ELR (cell line): ENCODE data around the gene IL17C.

Experiments
- DNase-seq: peaks from one replicate; pipeline ENCODE4 v3.0.0-alpha.2; 2015; ENCODE audit warnings: low read depth

IL17C gene

GRCh38 chr16:88646345-88647034, 8.1 kb downstream of the IL17C start:
- no peak for DNase-seq

GRCh38 chr16:88647178-88648070, 9.1 kb downstream of the IL17C start:
- no peak for DNase-seq

- no peak for DNase-seq
Observed at GRCh38 chr16:88649195-88649923, 11.0 kb downstream of the IL17C start.

- peak; percentile 30 for DNase-seq
Observed at GRCh38 chr16:88649924-88650748, 11.8 kb downstream of the IL17C start.

DNA sequence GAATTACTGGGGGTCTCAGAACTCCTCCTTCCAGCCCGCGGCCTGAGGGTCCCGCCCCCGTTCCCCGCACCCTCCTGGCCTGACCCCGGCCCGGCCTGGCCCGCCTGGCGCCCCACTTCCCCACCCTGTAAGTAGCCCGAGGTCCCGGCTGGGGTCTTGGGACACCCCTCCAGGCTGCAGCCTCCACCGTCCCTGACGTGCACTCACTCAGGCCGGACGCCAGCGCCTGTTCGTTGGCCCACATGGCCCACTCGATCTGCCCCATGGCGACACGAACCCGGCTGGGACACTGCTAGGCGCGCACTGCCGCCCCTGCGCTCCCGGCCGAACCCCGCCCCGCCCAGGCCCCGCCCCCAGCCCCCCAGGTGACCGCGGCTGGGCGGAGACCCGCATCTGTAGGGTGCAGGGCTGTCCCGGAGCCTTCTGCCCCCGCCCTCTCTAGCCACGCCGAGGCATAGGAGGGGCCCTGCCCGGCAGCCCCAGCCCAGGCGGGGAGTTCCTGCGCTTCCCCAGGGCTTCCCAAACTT, 12.4 kb downstream of the IL17C start, which contains the start of gene CYBA:
Gene CYBA (minus strand): TSS at position 305 of the 527 bp plus-strand sequence. CDS start 40 bp downstream, at position 265.
- DNase-seq: peak; percentile 72

- no peak for DNase-seq
Observed at GRCh38 chr16:88651276-88651988, 13.1 kb downstream of the IL17C start.

DNA sequence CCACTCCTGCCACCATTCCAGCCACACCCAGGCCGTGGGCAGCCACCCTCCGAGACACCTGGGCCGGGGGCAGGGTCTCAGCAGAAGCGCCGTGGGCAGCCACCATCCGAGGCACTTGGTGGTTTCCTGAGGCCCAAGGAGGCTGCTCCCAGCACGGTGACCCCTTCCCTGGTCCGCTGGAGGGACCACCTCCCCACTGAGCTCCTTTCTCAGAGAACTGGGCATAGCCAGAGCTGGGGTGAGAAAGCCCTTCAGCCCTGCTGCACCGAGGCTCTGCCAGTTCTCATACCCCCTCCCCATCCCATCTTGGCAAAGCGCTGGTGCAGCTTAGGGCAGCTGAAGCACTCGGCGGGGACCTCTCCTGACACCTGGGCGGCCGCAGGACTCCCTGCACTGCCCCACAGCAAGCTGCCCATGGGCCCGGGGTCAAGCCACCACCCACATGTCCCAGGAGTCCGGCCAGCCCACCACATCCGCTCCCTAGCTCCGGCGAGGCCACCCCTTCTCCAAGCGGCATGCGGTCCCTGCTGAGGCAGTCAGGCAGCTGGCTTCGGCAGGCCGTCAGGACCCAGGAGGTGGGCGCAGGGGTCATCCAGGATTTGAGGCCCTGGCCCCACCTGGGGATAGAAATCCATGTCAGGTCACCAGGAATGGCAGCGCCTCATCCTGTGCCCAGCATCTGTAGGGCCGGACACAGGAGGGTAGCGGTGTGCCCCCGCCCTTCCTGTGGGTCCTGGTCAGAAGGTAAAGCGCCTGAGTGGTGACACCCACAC, 13.8 kb downstream of the IL17C start:
- no peak for DNase-seq

- no peak for DNase-seq
Observed at GRCh38 chr16:88652762-88653063, 14.3 kb downstream of the IL17C start.

- DNase-seq: no peak
Observed at GRCh38 chr16:88653101-88653500, 14.7 kb downstream of the IL17C start.

DNA sequence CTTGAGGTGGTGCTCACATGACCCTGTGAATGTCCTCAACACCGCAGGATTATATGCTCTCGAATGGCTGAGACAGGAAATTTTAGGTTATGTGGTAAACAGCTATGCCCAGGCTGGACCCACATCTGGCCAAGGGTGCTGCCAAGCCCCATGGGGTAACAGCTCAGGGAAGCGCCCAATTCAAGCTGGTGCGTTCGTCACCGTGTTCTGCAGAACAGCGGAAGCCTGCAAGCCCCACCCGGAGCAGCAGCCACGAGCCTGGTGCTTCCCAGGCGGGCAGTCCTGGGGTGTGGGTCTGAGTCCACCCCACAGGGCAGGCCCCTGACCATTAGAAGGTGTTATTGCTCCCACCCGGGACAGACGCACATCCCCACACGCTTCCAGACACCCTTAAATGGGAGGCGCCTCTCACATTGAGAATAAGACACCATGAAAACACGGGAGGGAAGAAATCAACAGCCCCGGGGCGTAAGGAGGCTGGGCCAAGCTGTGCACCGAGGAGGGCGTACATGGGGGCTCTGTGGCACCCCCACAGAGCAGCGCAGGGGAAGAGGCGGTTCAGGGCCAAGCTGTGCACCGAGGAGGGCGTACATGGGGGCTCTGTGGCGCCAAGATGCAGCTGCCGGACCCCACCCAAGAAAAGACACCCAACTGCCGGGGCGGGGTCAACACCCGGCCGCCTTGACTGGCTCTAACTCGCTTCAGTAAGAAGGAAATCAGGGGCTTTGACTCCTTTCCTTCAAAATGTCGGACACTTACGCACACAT, 15.4 kb downstream of the IL17C start:
- DNase-seq: no peak

- no peak for DNase-seq
Observed at GRCh38 chr16:88654363-88655052, 16.1 kb downstream of the IL17C start.

- no peak for DNase-seq
Observed at GRCh38 chr16:88655053-88655732, 16.8 kb downstream of the IL17C start.

DNA sequence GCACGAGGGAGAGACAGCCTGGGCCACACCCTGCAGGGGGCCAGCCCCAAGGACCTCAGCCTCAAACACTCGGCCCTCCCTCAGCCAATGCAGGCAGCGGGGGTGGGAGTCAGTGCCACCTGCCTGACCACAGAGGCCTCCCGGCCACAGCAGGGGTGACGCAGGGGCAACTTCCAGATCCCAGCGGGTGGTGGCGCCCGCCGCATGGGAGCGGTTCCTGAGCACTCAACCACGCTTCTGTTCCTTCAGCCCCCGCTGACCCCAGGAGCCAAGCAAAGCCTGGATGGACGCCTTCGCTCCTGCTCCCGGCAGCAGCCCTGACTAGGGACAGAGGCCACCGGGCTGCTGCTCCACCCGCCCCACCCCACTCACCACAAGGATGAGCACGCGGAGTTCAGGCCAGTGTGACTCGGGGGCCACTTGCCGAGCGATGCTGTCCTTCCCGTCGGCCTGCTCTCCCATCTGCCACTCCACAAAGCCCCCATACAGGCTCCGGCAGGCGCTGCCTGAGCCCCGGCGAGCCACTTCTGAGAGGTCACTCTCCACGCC, 17.4 kb downstream of the IL17C start:
- no peak for DNase-seq

DNA sequence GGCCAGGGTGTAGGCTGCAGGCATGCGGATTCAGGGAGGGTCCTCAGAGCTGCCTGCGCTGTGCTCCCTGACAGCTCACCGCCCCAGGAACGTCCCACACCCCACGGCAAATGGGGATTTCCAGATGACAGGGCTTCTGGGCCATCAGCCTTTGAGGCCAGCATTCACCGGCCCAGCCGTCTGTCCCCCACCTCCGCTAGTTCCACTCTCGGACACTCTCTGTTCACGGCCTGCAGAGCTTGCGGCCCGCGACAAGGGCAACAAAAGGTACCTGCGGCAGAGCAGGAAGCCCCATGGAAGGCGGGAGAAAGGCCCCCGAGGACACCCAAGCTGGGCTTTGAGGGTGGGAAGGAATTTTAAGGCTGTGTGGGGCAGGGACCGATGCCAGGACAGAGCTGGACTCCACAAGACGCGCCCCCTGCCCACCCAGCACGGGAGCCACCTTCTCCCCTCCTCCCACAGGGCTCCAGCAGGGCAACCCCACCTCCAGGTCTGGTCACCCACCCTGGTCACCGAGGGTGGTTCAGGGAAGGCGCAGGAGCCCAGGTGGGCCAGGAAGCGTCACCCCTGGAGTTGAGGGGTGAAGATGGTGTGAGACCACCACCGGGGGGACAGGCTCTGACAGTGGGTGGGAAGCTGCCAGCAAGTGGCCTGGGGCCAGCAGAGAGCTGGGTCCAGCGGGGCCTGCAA, 18.1 kb downstream of the IL17C start:
- no peak for DNase-seq

DNA sequence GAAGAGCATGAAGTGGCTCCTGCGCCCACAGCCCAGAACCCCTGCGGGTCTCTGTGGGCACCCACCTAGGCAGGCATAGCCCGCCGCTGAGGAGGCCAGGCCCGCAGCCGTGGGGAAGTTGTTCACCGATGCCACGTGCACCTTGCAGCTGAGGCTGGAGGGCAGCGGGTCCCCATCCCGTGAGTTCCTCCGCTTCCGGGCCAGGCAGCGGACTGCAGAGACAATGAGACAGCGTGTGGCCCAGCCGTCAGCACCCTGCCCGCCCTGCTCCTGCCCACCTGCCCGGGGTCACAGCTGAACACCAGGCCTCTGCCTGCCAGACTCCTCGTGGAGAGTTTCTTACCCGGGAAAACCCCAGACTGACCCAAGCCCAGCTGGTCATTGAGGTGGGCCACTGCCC, 19.0 kb downstream of the IL17C start:
- DNase-seq: no peak

DNA sequence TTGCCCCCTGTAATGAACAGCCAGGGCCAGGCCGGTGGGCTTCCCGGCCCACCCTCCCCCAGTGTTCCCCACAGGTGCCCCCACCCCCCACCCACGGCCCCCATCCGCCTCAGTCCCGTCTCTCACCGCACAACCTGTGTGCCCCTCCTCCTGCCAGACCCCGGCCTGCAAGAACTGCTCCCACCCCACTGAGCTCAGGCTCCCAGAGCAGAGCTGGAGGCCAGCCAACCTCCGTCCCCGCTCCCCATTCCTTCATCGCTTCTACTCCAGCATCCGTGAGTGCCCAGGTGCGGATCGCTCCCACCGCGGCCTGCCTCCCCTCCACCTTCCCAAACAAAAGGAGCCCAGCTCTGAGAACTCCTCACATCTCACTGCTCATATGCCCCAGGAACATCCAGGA, 20.3 kb downstream of the IL17C start:
- no peak for DNase-seq

DNA sequence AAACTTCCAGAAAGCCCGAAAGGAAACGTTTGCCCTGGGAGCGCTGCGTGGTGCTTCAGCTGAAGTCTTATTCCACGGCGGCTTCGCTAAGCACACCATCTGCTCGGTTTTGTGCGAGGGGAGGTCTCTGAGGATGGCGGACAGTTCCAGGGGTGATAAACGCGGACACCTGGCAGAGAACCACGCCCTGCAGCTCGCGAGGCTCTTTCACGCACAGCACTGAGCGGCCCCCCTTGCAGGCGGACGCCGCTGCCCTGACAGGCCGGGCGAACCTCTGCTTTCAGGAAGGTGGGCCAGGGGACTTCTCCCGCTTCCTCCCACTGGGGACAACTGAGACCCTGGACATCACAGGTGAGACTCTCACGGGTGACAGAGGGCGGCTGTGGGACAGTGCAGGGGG, 20.8 kb downstream of the IL17C start:
- no peak for DNase-seq
